Activated CD4-positive, alpha-beta T cell treated with anti-CD3 and anti-CD28 coated beads, Interleukin-2, amount 10 ng/mL, durations not matched to agents 24 days and 14 days (primary cell): ENCODE measurements around the gene OR2F1. TPM values are rescaled to one million over a fixed set of nuclear protein-coding genes. Genes with fewer than 3 reads are reported as not detected.
"Not testable (repeated sequence)": the region's sequence is repeated elsewhere in the genome, so short reads cannot be mapped to it uniquely, and the experiment has no call there.

Experiments used
- DNase-seq: peaks from one replicate; pipeline ENCODE4 v3.0.0; 2022
- H3K27ac Mint-ChIP-seq: one replicate; pipeline ENCODE4 v1.8.0; 2022; ENCODE audit warnings: mild to moderate bottlenecking, mixed read lengths
- H3K27me3 Mint-ChIP-seq: one replicate; pipeline ENCODE4 v1.8.0; 2022; ENCODE audit warnings: mixed read lengths
- H3K36me3 Mint-ChIP-seq: one replicate; pipeline ENCODE4 v1.8.0; 2022; ENCODE audit warnings: low read depth, mild to moderate bottlenecking, mixed read lengths
- H3K4me1 Mint-ChIP-seq: one replicate; pipeline ENCODE4 v1.8.0; 2021; ENCODE audit warnings: mixed read lengths
- H3K4me3 Mint-ChIP-seq: one replicate; pipeline ENCODE4 v1.8.0; 2022; ENCODE audit warnings: mild to moderate bottlenecking, moderate library complexity, mixed read lengths
- H3K9me3 Mint-ChIP-seq: one replicate; pipeline ENCODE4 v1.8.0; 2021; ENCODE audit warnings: mixed read lengths
- intact Hi-C: fragments of 100-400 bp; cut with micrococcal nuclease; formaldehyde crosslinking; loops from one replicate; pipeline ENCODE4 v1.15.1; 2023
- total RNA-seq: library from RNA; stranded (reverse); gene quantifications from 2 replicates; pipeline ENCODE4 v1.2.3, GENCODE V29; 2022

Gene OR2F1
- total RNA-seq, 1 donor from 2014 or later = not detected

- H3K4me1 Mint-ChIP-seq = no peaks in the 10 kb centered on the region
- intact Hi-C loops = no loop called here
- H3K27me3 Mint-ChIP-seq = peaks cover 12% of the 10 kb centered on the region
Measured at GRCh38 chr7:144006029-144006691, 51.5 kb downstream of the OR2F1 start.

GRCh38 chr7:144006692-144007042 is 52.0 kb downstream of the OR2F1 start:
- Mint-ChIP-seq H3K4me3 (no peak overlapping the region), H3K36me3 (no peaks in the 10 kb centered on the region), H3K27me3 (peaks cover 10% of the 10 kb centered on the region), H3K9me3 (peaks cover 10% of the 10 kb centered on the region), H3K4me1 (no peaks in the 10 kb centered on the region), H3K27ac (no peak overlapping the region)
- intact Hi-C loops = no loop called here
- no peak for DNase-seq

More at GRCh38 chr7:144006029-144006691, 51.5 kb downstream of the OR2F1 start:
- H3K36me3 Mint-ChIP-seq = no peaks in the 10 kb centered on the region
- H3K9me3 Mint-ChIP-seq = peaks cover 10% of the 10 kb centered on the region
- DNase-seq = no peak
- H3K4me3 Mint-ChIP-seq = no peak overlapping the region
- H3K27ac Mint-ChIP-seq = no peak overlapping the region

GRCh38 chr7:144009361-144009760 is 54.7 kb downstream of the OR2F1 start:
- no peak for DNase-seq
- no peak overlapping the region for H3K4me3 Mint-ChIP-seq
- H3K4me1 Mint-ChIP-seq = no peaks in the 10 kb centered on the region
- H3K9me3 Mint-ChIP-seq = peaks cover 10% of the 10 kb centered on the region
- H3K27ac Mint-ChIP-seq = no peak overlapping the region
- intact Hi-C loops = no loop called here
- no peaks in the 10 kb centered on the region for H3K36me3 Mint-ChIP-seq
- H3K27me3 Mint-ChIP-seq = peaks cover 8% of the 10 kb centered on the region

GRCh38 chr7:144010061-144010460 is 55.4 kb downstream of the OR2F1 start:
- H3K27ac Mint-ChIP-seq, H3K36me3 Mint-ChIP-seq, H3K4me1 Mint-ChIP-seq, DNase-seq, intact Hi-C loops, H3K4me3 Mint-ChIP-seq, H3K27me3 Mint-ChIP-seq: not testable (repeated sequence)
- H3K9me3 Mint-ChIP-seq = peaks cover 10% of the 10 kb centered on the region

- H3K9me3 Mint-ChIP-seq = peaks cover 10% of the 10 kb centered on the region
- intact Hi-C loops, H3K4me3 Mint-ChIP-seq, H3K27ac Mint-ChIP-seq, DNase-seq, H3K4me1 Mint-ChIP-seq, H3K36me3 Mint-ChIP-seq, H3K27me3 Mint-ChIP-seq: not testable (repeated sequence)
Measured at GRCh38 chr7:144010821-144011220, 56.2 kb downstream of the OR2F1 start.

GRCh38 chr7:144011458-144012230 is 57.0 kb downstream of the OR2F1 start:
- H3K36me3 Mint-ChIP-seq = no peaks in the 10 kb centered on the region
- no peaks in the 10 kb centered on the region for H3K4me1 Mint-ChIP-seq
- no peak overlapping the region for H3K27ac Mint-ChIP-seq
- no peak for DNase-seq
- H3K9me3 Mint-ChIP-seq = peaks cover 10% of the 10 kb centered on the region
- intact Hi-C loops = no loop called here
- peaks cover 8% of the 10 kb centered on the region for H3K27me3 Mint-ChIP-seq
- H3K4me3 Mint-ChIP-seq = no peak overlapping the region

Other genes with a start within 250 kb of the OR2F1 start
- 0.52 and 1.5 TPM in 2 replicates for gene CTAGE6, start 197.1 kb upstream of the OR2F1 start, total RNA-seq
- 12.6 and 13.5 TPM in 2 replicates for gene TCAF1, start 52.7 kb upstream of the OR2F1 start, total RNA-seq
- not detected in 2 replicates for gene OR2F2, start 19.6 kb upstream of the OR2F1 start, total RNA-seq
- not detected in 2 replicates for gene OR6B1, start 45.5 kb downstream of the OR2F1 start, total RNA-seq
- not detected in 2 replicates for gene OR2A5, start 94.1 kb downstream of the OR2F1 start, total RNA-seq
- not detected in 2 replicates for gene OR2A25, start 115.0 kb downstream of the OR2F1 start, total RNA-seq
- gene OR2A12, start 131.4 kb downstream of the OR2F1 start, total RNA-seq = not detected in 2 replicates
- not detected in 2 replicates for gene OR2A2, start 154.7 kb downstream of the OR2F1 start, total RNA-seq
- gene OR2A14, start 168.3 kb downstream of the OR2F1 start, total RNA-seq = not detected in 2 replicates
- gene CTAGE4, start 228.6 kb downstream of the OR2F1 start, total RNA-seq = 0.56 and 1.1 TPM in 2 replicates
- gene ARHGEF35, start 241.0 kb downstream of the OR2F1 start, total RNA-seq = 2.8 and 3.5 TPM in 2 replicates